ENCODE data around the gene PKNOX2.

Gene PKNOX2

DNA sequence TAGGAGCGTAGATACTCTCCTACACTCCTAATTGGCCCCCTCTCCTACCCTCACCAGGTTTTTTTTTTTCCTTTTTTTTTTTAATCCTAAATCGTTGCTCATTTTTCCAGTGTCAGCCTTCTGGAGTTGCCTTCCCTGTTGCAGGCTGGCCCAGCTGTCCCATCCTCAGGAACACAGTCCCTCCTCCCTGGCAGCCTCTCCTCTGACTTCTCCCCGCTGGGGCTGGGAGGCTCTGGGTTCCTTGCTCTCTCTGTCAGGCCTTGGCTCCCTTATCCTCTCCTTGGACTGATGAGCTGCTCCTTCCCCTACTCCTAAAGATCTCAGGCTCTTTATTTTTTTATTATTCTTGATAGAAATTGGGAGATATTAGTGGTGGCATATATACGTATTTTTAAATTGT lies 62.2 kb downstream of the PKNOX2 start:
- Histone ChIP-seq H3K9me3 (ENCODE audit: control insufficient read depth in 5 of 5, low read length in 5 of 5) (no peaks in the 10 kb centered on the region), H3K4me3 (ENCODE audit: low read depth in 1 of 5, low read length in 5 of 5) (no peak overlapping the region), H3K9ac (ENCODE audit: low read length in 5 of 5) (no peak overlapping the region), H3K27me3 (ENCODE audit: control insufficient read depth in 5 of 5, insufficient read depth in 4 of 5, low read length in 5 of 5) (no peaks in the 10 kb centered on the region), H3K27ac (ENCODE audit: low read depth, low read length) (no peak overlapping the region), H3K36me3 (ENCODE audit: control insufficient read depth in 5 of 5, insufficient read depth in 5 of 5, low read length in 5 of 5) (no peaks in the 10 kb centered on the region), H3K4me1 (ENCODE audit: control insufficient read depth in 5 of 5, insufficient read depth in 5 of 5, low read length in 5 of 5) (peaks cover 0 to 18% (median 3%) of the 10 kb centered on the region in 5 donors)

DNA sequence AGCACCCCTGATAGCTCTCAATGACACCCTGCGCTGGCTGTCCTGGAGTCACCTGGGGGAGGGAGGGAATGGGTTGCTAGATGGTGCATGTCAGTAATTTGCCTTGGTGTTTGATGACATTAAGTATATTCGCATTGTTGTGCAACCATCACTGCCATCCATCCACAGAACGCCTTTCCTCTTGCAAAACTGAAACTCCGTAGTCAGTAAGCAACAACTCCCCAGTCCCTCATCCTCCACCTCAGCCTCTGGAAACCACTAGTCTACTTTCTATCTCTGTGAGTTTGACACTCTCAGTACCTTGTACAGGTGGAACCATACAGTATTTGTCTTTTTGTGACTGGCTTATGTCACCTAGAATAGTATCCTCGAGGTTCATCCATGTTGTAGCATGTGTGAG lies 62.6 kb downstream of the PKNOX2 start:
- Histone ChIP-seq H3K4me3 (ENCODE audit: low read depth in 1 of 5, low read length in 5 of 5) (no peak overlapping the region), H3K9ac (ENCODE audit: low read length in 5 of 5) (no peak overlapping the region), H3K9me3 (ENCODE audit: control insufficient read depth in 5 of 5, low read length in 5 of 5) (no peaks in the 10 kb centered on the region), H3K27me3 (ENCODE audit: control insufficient read depth in 5 of 5, insufficient read depth in 4 of 5, low read length in 5 of 5) (no peaks in the 10 kb centered on the region), H3K27ac (ENCODE audit: low read depth, low read length) (no peak overlapping the region), H3K4me1 (ENCODE audit: control insufficient read depth in 5 of 5, insufficient read depth in 5 of 5, low read length in 5 of 5) (peaks cover 0 to 21% (median 3%) of the 10 kb centered on the region in 5 donors), H3K36me3 (ENCODE audit: control insufficient read depth in 5 of 5, insufficient read depth in 5 of 5, low read length in 5 of 5) (no peaks in the 10 kb centered on the region)

DNA sequence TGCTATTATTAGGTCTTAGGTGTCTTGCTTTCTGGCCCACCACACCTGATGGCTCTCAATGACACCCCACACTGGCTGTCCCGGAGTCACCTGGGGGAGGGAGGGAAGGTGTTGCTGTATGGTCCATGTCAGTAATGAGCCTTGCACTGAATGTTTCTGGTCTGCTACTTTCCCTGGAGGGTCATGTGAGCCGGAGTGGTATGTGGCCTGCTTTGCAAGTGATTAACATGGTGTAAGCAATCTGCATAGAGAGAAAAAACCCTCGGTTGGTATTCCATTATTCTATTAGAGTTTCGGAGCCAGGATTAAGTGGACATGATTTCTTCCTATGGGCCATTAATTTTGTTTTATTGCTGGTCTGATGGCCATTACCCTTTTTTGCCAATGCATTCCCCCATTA lies 63.9 kb downstream of the PKNOX2 start:
- H3K4me3 ChIP-seq (ENCODE audit: low read depth in 1 of 5, low read length in 5 of 5) = no peak overlapping the region
- H3K4me1 ChIP-seq (ENCODE audit: control insufficient read depth in 5 of 5, insufficient read depth in 5 of 5, low read length in 5 of 5) = peaks cover 0 to 23% (median 5%) of the 10 kb centered on the region in 5 donors
- H3K9ac ChIP-seq (ENCODE audit: low read length in 5 of 5) = no peak overlapping the region
- H3K27me3 ChIP-seq (ENCODE audit: control insufficient read depth in 5 of 5, insufficient read depth in 4 of 5, low read length in 5 of 5) = no peaks in the 10 kb centered on the region
- no peak overlapping the region for H3K27ac ChIP-seq (ENCODE audit: low read depth, low read length)
- no peaks in the 10 kb centered on the region for H3K9me3 ChIP-seq (ENCODE audit: control insufficient read depth in 5 of 5, low read length in 5 of 5)
- no peaks in the 10 kb centered on the region for H3K36me3 ChIP-seq (ENCODE audit: control insufficient read depth in 5 of 5, insufficient read depth in 5 of 5, low read length in 5 of 5)

DNA sequence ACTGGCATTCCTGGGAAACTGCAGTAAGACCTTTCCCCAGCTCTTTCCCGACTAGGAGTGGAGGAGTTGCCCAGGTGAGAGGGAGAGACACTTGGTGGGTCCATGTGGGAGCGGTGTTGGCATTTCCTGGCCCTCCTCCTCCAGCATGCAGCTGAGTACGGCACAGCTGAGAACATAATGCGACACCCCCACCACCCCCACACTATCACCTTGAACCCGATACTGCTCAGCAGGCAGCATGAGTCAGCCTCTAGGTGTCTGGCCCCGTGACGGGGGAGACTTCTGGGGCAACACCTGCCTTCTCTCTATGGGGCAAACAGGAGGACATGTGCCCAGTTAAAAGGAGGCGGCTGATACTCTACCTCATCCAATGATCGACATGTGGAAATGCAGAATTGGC lies 64.4 kb downstream of the PKNOX2 start:
- no peak overlapping the region for H3K27ac ChIP-seq (ENCODE audit: low read depth, low read length)
- H3K4me1 ChIP-seq (ENCODE audit: control insufficient read depth in 5 of 5, insufficient read depth in 5 of 5, low read length in 5 of 5) = peaks cover 0 to 20% (median 5%) of the 10 kb centered on the region in 5 donors
- H3K4me3 ChIP-seq (ENCODE audit: low read depth in 1 of 5, low read length in 5 of 5) = no peak overlapping the region

DNA sequence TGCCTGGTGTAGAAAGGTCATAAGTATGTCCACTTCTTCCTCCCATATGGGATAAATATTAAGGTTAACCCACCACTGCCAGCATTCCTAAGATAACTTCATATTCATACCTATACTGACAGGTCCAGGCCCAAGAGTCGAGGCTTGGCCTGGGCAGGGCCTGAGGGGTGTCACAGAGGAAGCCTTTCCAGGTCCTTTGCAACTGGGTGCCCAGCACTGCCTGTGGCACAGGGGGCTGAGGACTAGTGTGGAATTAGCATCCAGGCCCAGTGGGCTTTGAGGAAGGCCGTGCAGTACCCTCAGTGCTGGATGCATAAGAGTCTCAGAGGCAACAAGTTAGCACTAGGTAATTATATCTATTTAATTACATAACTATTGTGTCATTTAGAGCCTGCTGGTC lies 65.4 kb downstream of the PKNOX2 start:
- Histone ChIP-seq H3K9me3 (ENCODE audit: control insufficient read depth in 5 of 5, low read length in 5 of 5) (no peaks in the 10 kb centered on the region), H3K4me3 (ENCODE audit: low read depth in 1 of 5, low read length in 5 of 5) (no peak overlapping the region), H3K9ac (ENCODE audit: low read length in 5 of 5) (no peak overlapping the region), H3K27me3 (ENCODE audit: control insufficient read depth in 5 of 5, insufficient read depth in 4 of 5, low read length in 5 of 5) (no peaks in the 10 kb centered on the region), H3K27ac (ENCODE audit: low read depth, low read length) (no peak overlapping the region), H3K36me3 (ENCODE audit: control insufficient read depth in 5 of 5, insufficient read depth in 5 of 5, low read length in 5 of 5) (no peaks in the 10 kb centered on the region), H3K4me1 (ENCODE audit: control insufficient read depth in 5 of 5, insufficient read depth in 5 of 5, low read length in 5 of 5) (peaks cover 0 to 19% (median 5%) of the 10 kb centered on the region in 5 donors)

More for the DNA sequence above, 64.4 kb downstream of the PKNOX2 start:
- H3K9ac ChIP-seq (ENCODE audit: low read length in 5 of 5) = no peak overlapping the region
- H3K9me3 ChIP-seq (ENCODE audit: control insufficient read depth in 5 of 5, low read length in 5 of 5) = no peaks in the 10 kb centered on the region
- H3K36me3 ChIP-seq (ENCODE audit: control insufficient read depth in 5 of 5, insufficient read depth in 5 of 5, low read length in 5 of 5) = no peaks in the 10 kb centered on the region
- H3K27me3 ChIP-seq (ENCODE audit: control insufficient read depth in 5 of 5, insufficient read depth in 4 of 5, low read length in 5 of 5) = no peaks in the 10 kb centered on the region

DNA sequence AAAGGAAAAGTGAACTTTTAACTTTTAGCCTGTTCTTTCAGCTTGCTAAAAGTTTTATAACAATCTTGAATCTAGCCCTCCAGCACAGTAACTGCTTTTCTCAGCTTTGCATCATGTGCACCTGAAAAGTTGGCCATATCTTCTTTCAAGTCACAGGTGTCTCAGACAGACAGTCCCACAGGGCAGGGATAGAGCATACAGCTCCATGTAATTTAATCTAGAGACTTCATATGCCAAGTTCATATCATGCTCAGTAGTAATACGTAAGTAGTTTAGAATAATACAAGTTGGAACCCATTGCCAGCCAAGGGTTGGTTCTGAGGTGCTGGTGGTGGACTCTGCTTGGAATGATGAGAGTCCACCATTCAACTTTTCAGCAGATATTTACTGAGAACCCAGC lies 68.6 kb downstream of the PKNOX2 start:
- Histone ChIP-seq H3K4me3 (ENCODE audit: low read depth in 1 of 5, low read length in 5 of 5) (no peak overlapping the region), H3K9ac (ENCODE audit: low read length in 5 of 5) (no peak overlapping the region), H3K36me3 (ENCODE audit: control insufficient read depth in 5 of 5, insufficient read depth in 5 of 5, low read length in 5 of 5) (no peaks in the 10 kb centered on the region), H3K9me3 (ENCODE audit: control insufficient read depth in 5 of 5, low read length in 5 of 5) (peaks cover 0 to 7% (median 4%) of the 10 kb centered on the region in 5 donors), H3K27ac (ENCODE audit: low read depth, low read length) (no peak overlapping the region), H3K4me1 (ENCODE audit: control insufficient read depth in 5 of 5, insufficient read depth in 5 of 5, low read length in 5 of 5) (peaks cover 0 to 5% (median 0%) of the 10 kb centered on the region in 5 donors), H3K27me3 (ENCODE audit: control insufficient read depth in 5 of 5, insufficient read depth in 4 of 5, low read length in 5 of 5) (no peaks in the 10 kb centered on the region)

DNA sequence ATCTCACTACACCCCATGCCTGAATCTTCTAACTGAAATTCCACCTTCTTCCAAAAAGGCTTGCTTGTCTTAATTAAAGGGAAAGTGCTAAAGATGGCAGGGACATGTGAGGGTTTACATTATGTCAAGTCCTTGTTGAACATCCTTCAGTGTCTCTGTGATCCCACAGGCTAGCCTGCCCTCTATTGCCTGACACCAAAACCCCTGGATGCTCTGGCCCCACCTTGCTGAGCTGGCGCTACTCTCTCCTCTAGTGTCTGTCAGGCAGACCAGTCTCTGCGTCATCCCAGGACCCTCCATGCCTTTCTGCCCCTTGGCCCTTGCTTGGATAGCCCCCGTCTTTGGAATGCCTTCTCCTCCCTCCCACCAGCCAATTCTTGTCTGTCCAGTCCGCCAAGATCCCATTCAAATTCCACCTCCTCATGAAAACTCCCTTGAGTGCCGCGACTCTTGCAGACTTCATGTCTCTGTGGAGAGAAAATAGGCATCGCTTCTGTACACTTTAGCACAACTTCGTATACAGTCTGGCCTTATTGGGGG lies 69.3 kb downstream of the PKNOX2 start:
- Histone ChIP-seq H3K36me3 (ENCODE audit: control insufficient read depth in 5 of 5, insufficient read depth in 5 of 5, low read length in 5 of 5) (no peaks in the 10 kb centered on the region), H3K4me3 (ENCODE audit: low read depth in 1 of 5, low read length in 5 of 5) (no peak overlapping the region), H3K27ac (ENCODE audit: low read depth, low read length) (no peak overlapping the region), H3K9me3 (ENCODE audit: control insufficient read depth in 5 of 5, low read length in 5 of 5) (peaks cover 0 to 7% (median 4%) of the 10 kb centered on the region in 5 donors), H3K4me1 (ENCODE audit: control insufficient read depth in 5 of 5, insufficient read depth in 5 of 5, low read length in 5 of 5) (peaks cover 0 to 5% (median 0%) of the 10 kb centered on the region in 5 donors), H3K27me3 (ENCODE audit: control insufficient read depth in 5 of 5, insufficient read depth in 4 of 5, low read length in 5 of 5) (no peaks in the 10 kb centered on the region), H3K9ac (ENCODE audit: low read length in 5 of 5) (no peak overlapping the region)

DNA sequence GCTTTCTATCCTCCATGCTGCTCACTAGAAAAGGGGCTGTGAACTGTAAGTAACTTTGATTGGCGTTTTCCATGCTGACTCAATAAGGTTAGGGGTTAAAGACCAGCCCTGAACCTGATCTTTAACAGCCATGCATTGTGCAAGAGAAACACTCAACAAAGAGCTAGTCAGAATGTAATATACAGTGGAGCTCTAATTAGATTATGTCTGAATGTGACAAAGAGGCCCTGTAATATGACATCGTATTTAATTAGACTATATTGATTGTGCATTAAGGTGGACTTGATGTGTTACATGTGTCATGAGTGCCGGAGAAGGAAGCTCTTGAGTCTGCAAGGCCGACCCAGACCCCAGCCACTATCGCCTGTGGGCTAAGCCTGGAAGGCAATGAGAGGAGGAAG lies 70.5 kb downstream of the PKNOX2 start:
- Histone ChIP-seq H3K27me3 (ENCODE audit: control insufficient read depth in 5 of 5, insufficient read depth in 4 of 5, low read length in 5 of 5) (no peaks in the 10 kb centered on the region), H3K9ac (ENCODE audit: low read length in 5 of 5) (no peak overlapping the region), H3K4me3 (ENCODE audit: low read depth in 1 of 5, low read length in 5 of 5) (no peak overlapping the region), H3K9me3 (ENCODE audit: control insufficient read depth in 5 of 5, low read length in 5 of 5) (peaks cover 0 to 7% (median 4%) of the 10 kb centered on the region in 5 donors), H3K4me1 (ENCODE audit: control insufficient read depth in 5 of 5, insufficient read depth in 5 of 5, low read length in 5 of 5) (peaks cover 0 to 5% (median 0%) of the 10 kb centered on the region in 5 donors), H3K27ac (ENCODE audit: low read depth, low read length) (no peak overlapping the region), H3K36me3 (ENCODE audit: control insufficient read depth in 5 of 5, insufficient read depth in 5 of 5, low read length in 5 of 5) (no peaks in the 10 kb centered on the region)

DNA sequence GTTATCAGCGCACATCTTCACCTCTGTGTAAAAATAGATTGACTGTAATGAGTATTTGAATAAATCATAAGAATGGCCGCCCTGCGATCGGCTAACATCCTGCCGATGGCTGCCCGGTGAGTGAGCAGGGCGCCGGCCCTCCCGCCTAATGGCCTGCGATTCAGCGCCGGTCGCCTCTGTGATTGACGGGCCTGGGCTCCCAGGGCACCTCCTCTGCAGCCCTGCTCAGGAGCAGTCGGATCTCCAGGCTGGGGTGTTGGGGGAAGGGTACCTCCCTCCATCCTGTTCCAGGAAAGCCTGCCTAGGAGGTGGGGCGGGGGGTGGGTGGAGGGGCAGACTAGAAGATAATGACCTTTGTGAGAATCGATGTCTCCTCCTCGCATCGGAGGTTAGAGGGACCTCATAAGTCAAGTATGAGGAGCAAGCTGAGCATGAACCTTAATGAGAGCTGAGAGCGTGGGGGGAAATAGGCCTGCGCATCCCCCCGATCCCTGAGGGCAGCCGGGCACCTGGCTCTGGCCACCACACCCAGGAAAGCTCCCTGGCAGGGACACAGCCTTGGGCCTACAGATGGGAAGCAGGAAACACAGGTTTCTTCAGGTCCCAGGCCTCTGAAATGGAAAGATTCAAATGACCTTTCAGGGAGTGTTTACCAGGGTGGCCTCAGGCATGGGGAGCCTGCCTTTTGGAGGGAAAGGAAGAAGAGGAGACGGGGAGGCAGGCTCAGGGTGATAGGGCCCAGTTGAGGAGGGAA lies 71.7 kb downstream of the PKNOX2 start:
- Histone ChIP-seq H3K4me3 (ENCODE audit: low read depth in 1 of 5, low read length in 5 of 5) (no peak overlapping the region), H3K9me3 (ENCODE audit: control insufficient read depth in 5 of 5, low read length in 5 of 5) (peaks cover 0 to 7% (median 4%) of the 10 kb centered on the region in 5 donors), H3K27me3 (ENCODE audit: control insufficient read depth in 5 of 5, insufficient read depth in 4 of 5, low read length in 5 of 5) (no peaks in the 10 kb centered on the region), H3K27ac (ENCODE audit: low read depth, low read length) (no peak overlapping the region), H3K36me3 (ENCODE audit: control insufficient read depth in 5 of 5, insufficient read depth in 5 of 5, low read length in 5 of 5) (no peaks in the 10 kb centered on the region), H3K4me1 (ENCODE audit: control insufficient read depth in 5 of 5, insufficient read depth in 5 of 5, low read length in 5 of 5) (peaks cover 0 to 5% (median 0%) of the 10 kb centered on the region in 5 donors), H3K9ac (ENCODE audit: low read length in 5 of 5) (no peak overlapping the region)

Measured in subcutaneous abdominal adipose tissue (tissue), 5 donors.